ENCODE results near the gene MEI4. TPM values are rescaled to one million over a fixed set of nuclear protein-coding genes. Genes with fewer than 3 reads are reported as not detected.

The MEI4 gene
- total and polyA plus RNA-seq, 10 of the 15 experiments (the other 5 are each of a cell fraction or from before 2014, with no cell fraction given) = 0.03 to 0.04 (median 0.03) TPM; not detected in 7

GRCh38 chr6:77910826-77911225 lies 258.0 kb downstream of the MEI4 start:
- ChIA-PET RAD21 (ENCODE audit: unreplicated experiment) (no interaction called here), SMC1A (ENCODE audit: uncharacterized antibody, unreplicated experiment) (interaction anchor here (1.1 kb wide), 1 partner anchor 445 kb away, joined by 3 read pairs; no protein-coding TSS in a partner anchor), POLR2A (no interaction called here), CTCF (interaction anchor here (0.6 kb wide), 1 partner anchor 233 kb away, joined by 3 read pairs; no protein-coding TSS in a partner anchor)
- intact Hi-C loops (cut with micrococcal nuclease; ENCODE audit: unreplicated experiment) = no loop called here
- no peak overlapping the region for H3K9ac ChIP-seq (ENCODE audit: control insufficient read depth, insufficient read depth, low read length)
- ATAC-seq (no peak), FAIRE-seq (no peak), DNase-seq (ENCODE audit: low read depth, low spot score) (no peak)
- in situ Hi-C loops (cut with MboI) = no loop called here
- H3K4me2 ChIP-seq (ENCODE audit: control insufficient read depth, insufficient read depth) = no peak overlapping the region
- WGBS (ENCODE audit: insufficient coverage, insufficient replicate concordance, low lambda C conversion rate, missing lambda C conversion rate) = 0% methylated on average over 1 of the region's 1 CpG
- H4K20me1 ChIP-seq (ENCODE audit: control insufficient read depth, insufficient read depth) = no peaks in the 10 kb centered on the region
- H3K27me3 ChIP-seq (replicated peaks in 1 of 2; ENCODE audit: control insufficient read depth in 2 of 2, insufficient read depth in 2 of 2, low read length in 1 of 2) = no peaks in the 10 kb centered on the region
- no peak overlapping the region for H2AFZ ChIP-seq (ENCODE audit: control insufficient read depth, low read depth, low read length)
- H3K4me3 ChIP-seq = no peak overlapping the region
- BruUV-seq (replicated peaks) = no TSS peak
- H3K9me3 ChIP-seq (replicated peaks; ENCODE audit: control insufficient read depth, insufficient read depth, low read length) = no peaks in the 10 kb centered on the region
- TF ChIP-seq SUZ12 (IDR thresholded peaks at IDR 0.05; ENCODE audit: unreplicated experiment) (no peak), CUX1 (IDR thresholded peaks at IDR 0.05; ENCODE audit: insufficient replicate concordance, low read depth, low read length) (no peak), SREBF2 (IDR thresholded peaks at IDR 0.05; ENCODE audit: low read length) (no peak), BHLHE40 (IDR thresholded peaks at IDR 0.05; ENCODE audit: borderline replicate concordance in 1 of 2, low read depth in 2 of 2, low read length in 1 of 2) (no peak), GATAD2B (conservative IDR thresholded peaks at IDR 0.05; ENCODE audit: low read depth) (no peak), CTCF (IDR thresholded peaks at IDR 0.05 in 2 of 3, conservative IDR thresholded peaks at IDR 0.05 in 1 of 3; ENCODE audit: control insufficient read depth in 2 of 3, extremely low read depth in 1 of 3, insufficient read depth in 1 of 3, low read depth in 3 of 3, low read length in 3 of 3) (no peak), MAX (IDR thresholded peaks at IDR 0.05; ENCODE audit: low read depth, low read length) (no peak), CBX5 (IDR thresholded peaks at IDR 0.05; ENCODE audit: low read depth) (no peak), SMC3 (IDR thresholded peaks at IDR 0.05; ENCODE audit: borderline replicate concordance, low read length) (no peak), FOS (IDR thresholded peaks at IDR 0.05; ENCODE audit: borderline replicate concordance, extremely low read depth, insufficient read length) (no peak)
- no peaks in the 10 kb centered on the region for H3K79me2 ChIP-seq (ENCODE audit: control insufficient read depth, insufficient read depth, low read length)
- no peaks in the 10 kb centered on the region for H3K36me3 ChIP-seq (ENCODE audit: control insufficient read depth in 2 of 2, insufficient read depth in 2 of 2, low read length in 1 of 2)
- H3K27ac ChIP-seq (ENCODE audit: control insufficient read depth, insufficient read depth) = no peak overlapping the region
- H3K4me1 ChIP-seq (ENCODE audit: control insufficient read depth, insufficient read depth, low read length) = no peaks in the 10 kb centered on the region

Measured in GM12878 (cell line).